ENCODE measurements around the gene ISLR.
A peak's percentile ranks its signal among the peaks of the same experiment; 100 is the strongest.

Gene ISLR

GRCh38 chr15:74194572-74195559 is 21.4 kb downstream of the ISLR start:
- DNase-seq = peak in 3 of 4 experiments; percentile 7 to 32 (median 20)

GRCh38 chr15:74196175-74196574 is 22.7 kb downstream of the ISLR start:
- peak; percentile 63 to 85 (median 79) for DNase-seq

- no peak for DNase-seq
Measured at GRCh38 chr15:74197176-74197965, 23.9 kb downstream of the ISLR start.

GRCh38 chr15:74199297-74199652 is 25.8 kb downstream of the ISLR start:
- no peak for DNase-seq

- DNase-seq = peak in 3 of 4 experiments; percentile 14 to 32 (median 27)
Measured at GRCh38 chr15:74200412-74200815, 26.9 kb downstream of the ISLR start.

GRCh38 chr15:74200871-74201419 is 27.4 kb downstream of the ISLR start:
- DNase-seq = no peak

GRCh38 chr15:74201710-74202420 is 28.4 kb downstream of the ISLR start:
- no peak for DNase-seq

GRCh38 chr15:74202452-74203401 is 29.2 kb downstream of the ISLR start, which contains the start of gene STRA6:
Gene STRA6 (minus strand): TSS chr15:74202787. CDS start chr15:74202267, 520 bp downstream.
- peak in 3 of 4 experiments; percentile 12 to 21 (median 16) for DNase-seq

GRCh38 chr15:74203914-74204431 is 30.5 kb downstream of the ISLR start:
- DNase-seq = peak in 2 of 4 experiments; percentile 9 to 19

- DNase-seq = no peak
Measured at GRCh38 chr15:74205582-74205947, 32.1 kb downstream of the ISLR start.

GRCh38 chr15:74206801-74207281 is 33.3 kb downstream of the ISLR start:
- no peak for DNase-seq

GRCh38 chr15:74207652-74208440 is 34.3 kb downstream of the ISLR start:
- DNase-seq = no peak

- no peak for DNase-seq
Measured at GRCh38 chr15:74208496-74208895, 35.0 kb downstream of the ISLR start.

- DNase-seq = no peak
Measured at GRCh38 chr15:74208901-74209559, 35.5 kb downstream of the ISLR start.

- no peak for DNase-seq
Measured at GRCh38 chr15:74209560-74209958, 36.0 kb downstream of the ISLR start.

- DNase-seq = no peak
Measured at GRCh38 chr15:74209997-74210671, 36.6 kb downstream of the ISLR start.

- DNase-seq = no peak
Measured at GRCh38 chr15:74210729-74211128, 37.2 kb downstream of the ISLR start.

- DNase-seq = no peak
Measured at GRCh38 chr15:74211656-74212055, 38.1 kb downstream of the ISLR start.

- DNase-seq = no peak
Measured at GRCh38 chr15:74212494-74212893, 39.0 kb downstream of the ISLR start.

Measured in suppressor macrophage (primary cell).